Upper lobe of right lung (tissue), 1 donor: ENCODE results near the gene MTHFSD. TPM values are rescaled to one million over a fixed set of nuclear protein-coding genes. Genes with fewer than 3 reads are reported as not detected.

ENCODE experiments used
- ATAC-seq: fragments of 200-7000 bp; cut with Tn5 transposase; one replicate; pipeline ENCODE4 v1.9.1; 2020; ENCODE audit warnings: mild to moderate bottlenecking, moderate library complexity
- DNase-seq: peaks from one replicate; pipeline ENCODE4 v3.0.0-alpha.2; 2020
- H3K27ac ChIP-seq: fragments of 200-600 bp; one replicate; pipeline ENCODE4 v1.8.0; 2022
- H3K27me3 ChIP-seq: fragments of 200-600 bp; one replicate; pipeline ENCODE4 v1.8.0; 2022; ENCODE audit warnings: mild to moderate bottlenecking
- H3K36me3 ChIP-seq: fragments of 200-600 bp; one replicate; pipeline ENCODE4 v1.8.0; 2022
- H3K4me1 ChIP-seq: fragments of 200-600 bp; one replicate; pipeline ENCODE4 v1.8.0; 2022
- H3K4me3 ChIP-seq: fragments of 200-600 bp; one replicate; pipeline ENCODE4 v1.8.0; 2022; ENCODE audit warnings: mild to moderate bottlenecking
- H3K9me3 ChIP-seq: fragments of 200-600 bp; one replicate; pipeline ENCODE4 v1.8.0; 2022
- intact Hi-C: fragments of 100-400 bp; cut with DNase I; formaldehyde crosslinking; loops from one replicate; pipeline ENCODE4 v1.11.0; 2022
- total RNA-seq: library from RNA; stranded (reverse); fragmentation: NEBNext Ultra II Directional; extraction: Animal tissue kit (Norgen Biotek cat#: 25700); gene quantifications from one replicate; pipeline ENCODE4 v1.2.1, GENCODE V29; 2021
- TF ChIP-seq, protein P1 (sequence below): fragments of 200-600 bp; IDR thresholded peaks from one replicate; pipeline ENCODE4 v1.8.0; 2022; ENCODE audit warnings: antibody characterized with exemption
- donor health status: DM: no; HTN: yes; CAD: no; lungs with severe emphysema.

Gene MTHFSD
- total RNA-seq, 1 donor from 2014 or later: 18.7 TPM

DNA sequence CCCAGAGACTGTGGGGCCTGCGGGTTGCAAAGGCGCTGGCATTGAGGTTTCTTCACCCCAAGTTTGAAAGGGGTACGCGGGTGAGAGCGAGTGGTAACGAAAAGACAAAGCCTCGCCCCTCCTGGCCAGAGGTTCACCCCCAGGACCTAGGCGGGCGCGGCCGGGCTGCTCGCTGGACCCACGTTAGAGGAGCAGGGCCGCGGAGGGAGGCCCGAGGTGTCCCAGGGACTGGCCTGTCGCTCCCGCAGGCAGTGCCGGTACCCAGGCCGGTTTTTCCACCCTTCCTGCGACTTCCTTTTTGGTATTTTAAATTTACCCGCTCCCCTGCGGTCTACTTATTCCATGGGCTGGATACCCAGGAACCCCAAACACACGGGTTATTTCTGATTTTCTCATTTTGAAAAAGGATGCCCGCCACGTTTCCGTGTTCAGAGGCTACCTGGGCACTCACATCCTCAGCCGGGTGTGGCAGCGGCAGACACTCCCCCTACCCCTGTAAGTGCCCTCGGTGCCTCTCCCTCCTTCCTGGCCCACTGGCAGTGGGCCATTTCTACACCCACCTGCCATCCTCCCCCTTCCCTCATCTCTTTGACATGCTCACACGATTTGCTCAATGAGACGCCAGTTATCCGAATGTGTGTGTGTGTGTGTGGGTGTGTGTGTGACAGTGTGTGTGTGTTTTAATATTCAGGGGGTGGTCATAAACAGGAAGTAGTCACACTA, 21.7 kb upstream of the MTHFSD start:
- Histone ChIP-seq H3K4me3 (peak overlapping the region; percentile 39), H3K36me3 (no peaks in the 10 kb centered on the region), H3K9me3 (no peaks in the 10 kb centered on the region), H3K4me1 (peaks cover 11% of the 10 kb centered on the region), H3K27ac (no peak overlapping the region), H3K27me3 (peaks cover 92% of the 10 kb centered on the region)
- intact Hi-C loops: loop anchor here (10.0 kb wide), 1 partner anchor 188 kb away; no protein-coding TSS in a partner anchor
- no peak for ATAC-seq
- DNase-seq: no peak
- TF ChIP-seq, protein P1, sequence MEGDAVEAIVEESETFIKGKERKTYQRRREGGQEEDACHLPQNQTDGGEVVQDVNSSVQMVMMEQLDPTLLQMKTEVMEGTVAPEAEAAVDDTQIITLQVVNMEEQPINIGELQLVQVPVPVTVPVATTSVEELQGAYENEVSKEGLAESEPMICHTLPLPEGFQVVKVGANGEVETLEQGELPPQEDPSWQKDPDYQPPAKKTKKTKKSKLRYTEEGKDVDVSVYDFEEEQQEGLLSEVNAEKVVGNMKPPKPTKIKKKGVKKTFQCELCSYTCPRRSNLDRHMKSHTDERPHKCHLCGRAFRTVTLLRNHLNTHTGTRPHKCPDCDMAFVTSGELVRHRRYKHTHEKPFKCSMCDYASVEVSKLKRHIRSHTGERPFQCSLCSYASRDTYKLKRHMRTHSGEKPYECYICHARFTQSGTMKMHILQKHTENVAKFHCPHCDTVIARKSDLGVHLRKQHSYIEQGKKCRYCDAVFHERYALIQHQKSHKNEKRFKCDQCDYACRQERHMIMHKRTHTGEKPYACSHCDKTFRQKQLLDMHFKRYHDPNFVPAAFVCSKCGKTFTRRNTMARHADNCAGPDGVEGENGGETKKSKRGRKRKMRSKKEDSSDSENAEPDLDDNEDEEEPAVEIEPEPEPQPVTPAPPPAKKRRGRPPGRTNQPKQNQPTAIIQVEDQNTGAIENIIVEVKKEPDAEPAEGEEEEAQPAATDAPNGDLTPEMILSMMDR: no peak

GRCh38 chr16:86575754-86576557, 20.9 kb upstream of the MTHFSD start:
- no peaks in the 10 kb centered on the region for H3K36me3 ChIP-seq
- TF ChIP-seq, protein P1: peak; percentile 42
- no peak overlapping the region for H3K27ac ChIP-seq
- peaks cover 99% of the 10 kb centered on the region for H3K27me3 ChIP-seq
- intact Hi-C loops: loop anchor here (10.0 kb wide), 1 partner anchor 189 kb away; no protein-coding TSS in a partner anchor
- H3K9me3 ChIP-seq: no peaks in the 10 kb centered on the region
- peaks cover 11% of the 10 kb centered on the region for H3K4me1 ChIP-seq
- H3K4me3 ChIP-seq: peak overlapping the region; percentile 39
- peak; percentile 45 for ATAC-seq
- no peak for DNase-seq

GRCh38 chr16:86575095-86575685, 20.2 kb upstream of the MTHFSD start:
- TF ChIP-seq, protein P1: no peak
- intact Hi-C loops: loop anchor here (10.0 kb wide), 1 partner anchor 190 kb away; no protein-coding TSS in a partner anchor
- H3K36me3 ChIP-seq: no peaks in the 10 kb centered on the region
- ATAC-seq (no peak), DNase-seq (no peak)
- H3K27ac ChIP-seq: no peak overlapping the region
- H3K4me3 ChIP-seq: no peak overlapping the region
- peaks cover 99% of the 10 kb centered on the region for H3K27me3 ChIP-seq
- H3K4me1 ChIP-seq: peaks cover 11% of the 10 kb centered on the region
- no peaks in the 10 kb centered on the region for H3K9me3 ChIP-seq

- no peak for ATAC-seq
- TF ChIP-seq, protein P1: no peak
- peaks cover 11% of the 10 kb centered on the region for H3K4me1 ChIP-seq
- no peak for DNase-seq
- no peaks in the 10 kb centered on the region for H3K9me3 ChIP-seq
- no peak overlapping the region for H3K4me3 ChIP-seq
- H3K27me3 ChIP-seq: peaks cover 99% of the 10 kb centered on the region
- intact Hi-C loops: loop anchor here (10.0 kb wide), 1 partner anchor 190 kb away; no protein-coding TSS in a partner anchor
- no peaks in the 10 kb centered on the region for H3K36me3 ChIP-seq
- H3K27ac ChIP-seq: no peak overlapping the region
These were observed 19.6 kb upstream of the MTHFSD start for GRCh38 chr16:86574646-86575045.

DNA sequence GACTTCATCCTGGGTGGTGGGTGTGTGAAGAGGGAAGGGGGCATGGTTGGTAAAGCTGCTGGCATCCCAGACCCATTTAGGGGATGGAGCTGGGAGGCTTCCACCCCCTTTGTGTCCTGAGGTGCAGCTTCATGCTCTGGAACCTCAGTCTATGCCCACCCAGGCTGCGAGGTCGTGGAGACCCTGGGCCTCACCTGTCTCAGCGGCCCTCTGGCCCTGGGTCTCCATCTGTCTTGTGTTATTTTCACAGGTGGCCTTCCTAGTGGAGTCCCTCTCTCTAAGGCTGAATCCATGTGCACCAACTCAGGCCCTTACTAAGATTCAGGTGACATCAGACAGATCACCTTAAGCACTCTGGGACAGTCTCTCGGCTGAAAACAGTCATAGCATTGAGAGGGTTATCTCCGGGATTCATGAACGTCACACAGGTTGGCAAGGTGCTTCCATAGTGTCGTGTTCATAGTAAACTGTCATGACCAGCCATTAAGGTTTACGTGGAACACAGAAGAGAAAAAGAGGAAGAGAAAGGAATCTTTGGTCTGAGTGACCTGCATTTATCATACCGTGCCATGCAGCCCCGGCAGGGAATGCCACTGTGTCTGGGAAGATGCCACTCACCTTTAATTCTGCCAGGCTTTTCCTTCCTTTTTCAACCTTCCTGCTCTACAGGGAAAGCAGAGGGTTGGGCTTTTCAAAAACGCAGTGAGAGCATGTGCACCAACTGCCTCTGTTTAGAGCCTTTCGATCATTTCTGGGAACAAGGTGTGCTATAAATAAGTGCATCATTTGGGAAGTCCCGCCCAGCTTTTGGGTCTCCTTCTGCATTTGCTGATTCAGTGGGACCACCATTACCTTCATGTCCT, 18.8 kb upstream of the MTHFSD start:
- H3K4me3 ChIP-seq: no peak overlapping the region
- DNase-seq (no peak), ATAC-seq (no peak)
- intact Hi-C loops: loop anchor here (10.0 kb wide), 1 partner anchor 191 kb away; no protein-coding TSS in a partner anchor
- H3K36me3 ChIP-seq: no peaks in the 10 kb centered on the region
- H3K27ac ChIP-seq: no peak overlapping the region
- H3K9me3 ChIP-seq: no peaks in the 10 kb centered on the region
- TF ChIP-seq, protein P1: no peak
- H3K27me3 ChIP-seq: peaks cover 99% of the 10 kb centered on the region
- H3K4me1 ChIP-seq: peaks cover 11% of the 10 kb centered on the region
